ENCODE measurements around the gene LSM11.

- TF ChIP-seq CTCF (IDR thresholded peaks at IDR 0.05; ENCODE audit: insufficient read depth, low read length, poor library complexity, severe bottlenecking) (no peak), EZH2phosphoT487 (conservative IDR thresholded peaks at IDR 0.05; ENCODE audit: low read length) (no peak)
Observed at GRCh38 chr5:157750320-157750719, 6.8 kb downstream of the LSM11 start.

Measured in SU-DHL-6 (cell line).